PC-3 (cell line): ENCODE measurements around the gene RAET1L. TPM values are rescaled to one million over a fixed set of nuclear protein-coding genes. Genes with fewer than 3 reads are reported as not detected.

ENCODE experiments used
- ATAC-seq: fragments of 200-7000 bp; cut with Tn5 transposase; 2 replicates; pipeline ENCODE4 v1.9.1; 2020; ENCODE audit warnings: mild to moderate bottlenecking, moderate library complexity
- BruUV-seq: library from RNA; stranded (reverse); fragments of 400-500 nt; replicated peaks from 2 replicates; lab custom pipeline; 2021; lab: Mats Ljungman, UMichigan
- CTCF ChIA-PET: fragments of 300-600 bp; sonication (Branson Sonifier 250); formaldehyde crosslinking; loops from one replicate; lab custom pipeline; 2022; ENCODE audit warnings: antibody characterized with exemption; lab: Charles Lee
- POLR2A ChIA-PET: fragments of 300-600 bp; sonication (Branson Sonifier 250); formaldehyde crosslinking; loops from one replicate; lab custom pipeline; 2022; ENCODE audit warnings: antibody characterized with exemption; ENCODE audit not compliant: unreplicated experiment; lab: Charles Lee
- DNase-seq: peaks from one replicate; pipeline ENCODE4 v3.0.0-alpha.2; 2015
- H2AFZ ChIP-seq: fragments of 300-600 bp; sonication (generic); 2 replicates; pipeline ENCODE4 v1.6.0; 2016; ENCODE audit warnings: antibody characterized with exemption, low read length
- H3F3A ChIP-seq: fragments of 300-600 bp; sonication (generic); one replicate; pipeline ENCODE4 v1.6.0; 2017; ENCODE audit warnings: antibody characterized with exemption, low read length, control low read depth, mild to moderate bottlenecking; ENCODE audit not compliant: unreplicated experiment
- H3K27ac ChIP-seq: fragments of 300-600 bp; sonication (generic); 2 replicates; pipeline ENCODE4 v1.5.1; 2016; ENCODE audit warnings: mild to moderate bottlenecking, low read length
- H3K27me3 ChIP-seq: fragments of 300-600 bp; sonication (generic); 2 replicates; pipeline ENCODE4 v1.6.1; 2016; ENCODE audit warnings: low read length, mixed read lengths
- H3K36me3 ChIP-seq: fragments of 300-600 bp; sonication (generic); 2 replicates; pipeline ENCODE4 v1.6.1; 2016; ENCODE audit warnings: low read depth, mixed run types, low read length, mixed read lengths
- H3K4me1 ChIP-seq: fragments of 300-600 bp; sonication (generic); 2 replicates; pipeline ENCODE4 v1.5.1; 2016; ENCODE audit warnings: low read length; ENCODE audit not compliant: insufficient read depth
- H3K4me2 ChIP-seq: fragments of 300-600 bp; sonication (generic); 2 replicates; pipeline ENCODE4 v1.6.0; 2016; ENCODE audit warnings: low read length
- H3K4me3 ChIP-seq: fragments of 300-600 bp; sonication (generic); 2 replicates; pipeline ENCODE4 v1.5.1; 2016; ENCODE audit warnings: mild to moderate bottlenecking, low read length, mixed read lengths
- H3K79me2 ChIP-seq: fragments of 300-600 bp; sonication (generic); 2 replicates; pipeline ENCODE4 v1.6.1; 2017; ENCODE audit warnings: low read length, mixed read lengths
- H3K9ac ChIP-seq: fragments of 300-600 bp; sonication (generic); 2 replicates; pipeline ENCODE4 v1.6.0; 2016; ENCODE audit warnings: mild to moderate bottlenecking, low read length
- H3K9me2 ChIP-seq: fragments of 300-600 bp; sonication (generic); replicated peaks from 2 replicates; pipeline ENCODE4 v1.6.1; 2016; ENCODE audit warnings: mixed run types, low read length, mixed read lengths
- H3K9me3 ChIP-seq: fragments of 300-600 bp; sonication (generic); 2 replicates; pipeline ENCODE4 v1.6.1; 2016; ENCODE audit warnings: low read length, mixed read lengths
- H4K20me1 ChIP-seq: fragments of 300-600 bp; sonication (generic); 2 replicates; pipeline ENCODE4 v1.6.1; 2016; ENCODE audit warnings: low read length, mixed read lengths
- EZH2 ChIP-seq: fragments of 300-600 bp; sonication (generic); IDR thresholded peaks from one replicate; pipeline ENCODE4 v1.6.1; 2017; ENCODE audit warnings: antibody characterized with exemption, mild to moderate bottlenecking, low read length; ENCODE audit not compliant: unreplicated experiment
- EZH2phosphoT487 ChIP-seq: fragments of 300-600 bp; sonication (generic); IDR thresholded peaks from 2 replicates; pipeline ENCODE4 v1.6.1; 2018; ENCODE audit warnings: mild to moderate bottlenecking, antibody characterized with exemption, low read length, borderline replicate concordance
- intact Hi-C: fragments of 100-400 bp; cut with micrococcal nuclease; formaldehyde crosslinking; loops from 2 replicates; pipeline ENCODE4 v1.9.0; 2023
- total RNA-seq: library from RNA; depleted of rRNA; stranded (reverse); fragments of >200 nt; gene quantifications from 2 replicates; pipeline ENCODE4 v1.2.3, GENCODE V29; 2014
- TF ChIP-seq, protein P1 (sequence below): fragments of 300-600 bp; sonication (generic); conservative IDR thresholded peaks from 2 replicates; pipeline ENCODE4 v1.5.1; 2017; ENCODE audit warnings: antibody characterized with exemption, low read depth, mild to moderate bottlenecking, low read length

Gene RAET1L
- total RNA-seq, 1 experiment from 2014 or later: 3.6 TPM

GRCh38 chr6:150030611-150031010 lies 5.3 kb upstream of the RAET1L start:
- no peak overlapping the region for H3K4me2 ChIP-seq
- H3K4me3 ChIP-seq: no peak overlapping the region
- DNase-seq: no peak
- H4K20me1 ChIP-seq: no peaks in the 10 kb centered on the region
- no peak overlapping the region for H3K9ac ChIP-seq
- POLR2A ChIA-PET: no interaction called here
- intact Hi-C loops: no loop called here
- CTCF ChIA-PET: no interaction called here
- ATAC-seq: no peak
- no peak for TF ChIP-seq EZH2phosphoT487
- TF ChIP-seq EZH2: no peak
- TF ChIP-seq, protein P1, sequence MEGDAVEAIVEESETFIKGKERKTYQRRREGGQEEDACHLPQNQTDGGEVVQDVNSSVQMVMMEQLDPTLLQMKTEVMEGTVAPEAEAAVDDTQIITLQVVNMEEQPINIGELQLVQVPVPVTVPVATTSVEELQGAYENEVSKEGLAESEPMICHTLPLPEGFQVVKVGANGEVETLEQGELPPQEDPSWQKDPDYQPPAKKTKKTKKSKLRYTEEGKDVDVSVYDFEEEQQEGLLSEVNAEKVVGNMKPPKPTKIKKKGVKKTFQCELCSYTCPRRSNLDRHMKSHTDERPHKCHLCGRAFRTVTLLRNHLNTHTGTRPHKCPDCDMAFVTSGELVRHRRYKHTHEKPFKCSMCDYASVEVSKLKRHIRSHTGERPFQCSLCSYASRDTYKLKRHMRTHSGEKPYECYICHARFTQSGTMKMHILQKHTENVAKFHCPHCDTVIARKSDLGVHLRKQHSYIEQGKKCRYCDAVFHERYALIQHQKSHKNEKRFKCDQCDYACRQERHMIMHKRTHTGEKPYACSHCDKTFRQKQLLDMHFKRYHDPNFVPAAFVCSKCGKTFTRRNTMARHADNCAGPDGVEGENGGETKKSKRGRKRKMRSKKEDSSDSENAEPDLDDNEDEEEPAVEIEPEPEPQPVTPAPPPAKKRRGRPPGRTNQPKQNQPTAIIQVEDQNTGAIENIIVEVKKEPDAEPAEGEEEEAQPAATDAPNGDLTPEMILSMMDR: no peak
- no peaks in the 10 kb centered on the region for H3K9me2 ChIP-seq
- H3K9me3 ChIP-seq: no peaks in the 10 kb centered on the region
- H3K27me3 ChIP-seq: no peaks in the 10 kb centered on the region
- no peaks in the 10 kb centered on the region for H3K36me3 ChIP-seq
- BruUV-seq: no TSS peak
- no peaks in the 10 kb centered on the region for H3F3A ChIP-seq
- no peak overlapping the region for H2AFZ ChIP-seq
- no peaks in the 10 kb centered on the region for H3K79me2 ChIP-seq
- no peak overlapping the region for H3K27ac ChIP-seq
- H3K4me1 ChIP-seq: peaks cover 12% of the 10 kb centered on the region; the same call in 1 of the 2 replicates

GRCh38 chr6:150029749-150030148 lies 4.4 kb upstream of the RAET1L start:
- Histone ChIP-seq H3K27ac (no peak overlapping the region), H3K4me1 (peaks cover 17% of the 10 kb centered on the region; the same call in 1 of the 2 replicates), H3K27me3 (no peaks in the 10 kb centered on the region), H3K36me3 (no peaks in the 10 kb centered on the region), H3K79me2 (no peaks in the 10 kb centered on the region), H3K9me3 (no peaks in the 10 kb centered on the region), H4K20me1 (no peaks in the 10 kb centered on the region), H2AFZ (no peak overlapping the region), H3K4me3 (no peak overlapping the region), H3K4me2 (no peak overlapping the region), H3K9me2 (no peaks in the 10 kb centered on the region), H3K9ac (no peak overlapping the region), H3F3A (no peaks in the 10 kb centered on the region)
- CTCF ChIA-PET: no interaction called here
- ATAC-seq: no peak
- POLR2A ChIA-PET: no interaction called here
- intact Hi-C loops: no loop called here
- TF ChIP-seq, protein P1: no peak
- TF ChIP-seq EZH2phosphoT487 (no peak), EZH2 (no peak)
- DNase-seq: no peak
- BruUV-seq: no TSS peak

GRCh38 chr6:150029276-150029675 lies 3.9 kb upstream of the RAET1L start:
- Histone ChIP-seq H2AFZ (no peak overlapping the region), H3K4me2 (no peak overlapping the region), H3K36me3 (no peaks in the 10 kb centered on the region), H3K9me3 (no peaks in the 10 kb centered on the region), H3K9me2 (no peaks in the 10 kb centered on the region), H3F3A (no peaks in the 10 kb centered on the region), H4K20me1 (no peaks in the 10 kb centered on the region), H3K4me3 (no peak overlapping the region), H3K27me3 (no peaks in the 10 kb centered on the region), H3K9ac (no peak overlapping the region), H3K79me2 (no peaks in the 10 kb centered on the region), H3K27ac (no peak overlapping the region), H3K4me1 (peaks cover 17% of the 10 kb centered on the region; the same call in 1 of the 2 replicates)
- ATAC-seq (no peak), DNase-seq (no peak)
- intact Hi-C loops: no loop called here
- ChIA-PET CTCF (no interaction called here), POLR2A (no interaction called here)
- TF ChIP-seq EZH2 (no peak), EZH2phosphoT487 (no peak)
- TF ChIP-seq, protein P1: no peak
- no TSS peak for BruUV-seq
